Sigmoid colon (tissue), 4 donors: ENCODE data around the gene RGS14.

Experiments
- CTCF ChIP-seq, 4 experiments: fragments of 450-650 bp in 3 of 4; fragments of 200-600 bp in 1 of 4; IDR thresholded peaks; one replicate each; pipeline ENCODE4 v1.5.1; 2016 to 2019; ENCODE audit warnings: antibody characterized with exemption in 4 of 4, mild to moderate bottlenecking in 3 of 4, moderate library complexity in 2 of 4
- POLR2AphosphoS5 ChIP-seq, 4 donors: sonication (generic); formaldehyde crosslinking; IDR thresholded peaks; one replicate each; pipeline ENCODE4 v1.6.1; 2017; ENCODE audit warnings: antibody characterized with exemption in 4 of 4

GRCh38 chr5:177353093-177353492 lies 4.6 kb upstream of the RGS14 start:
- TF ChIP-seq CTCF (IDR thresholded peaks at IDR 0.05) (no peak), POLR2AphosphoS5 (IDR thresholded peaks at IDR 0.05) (no peak)
